Measurements from ENCODE around the gene CDCP2.

DNA sequence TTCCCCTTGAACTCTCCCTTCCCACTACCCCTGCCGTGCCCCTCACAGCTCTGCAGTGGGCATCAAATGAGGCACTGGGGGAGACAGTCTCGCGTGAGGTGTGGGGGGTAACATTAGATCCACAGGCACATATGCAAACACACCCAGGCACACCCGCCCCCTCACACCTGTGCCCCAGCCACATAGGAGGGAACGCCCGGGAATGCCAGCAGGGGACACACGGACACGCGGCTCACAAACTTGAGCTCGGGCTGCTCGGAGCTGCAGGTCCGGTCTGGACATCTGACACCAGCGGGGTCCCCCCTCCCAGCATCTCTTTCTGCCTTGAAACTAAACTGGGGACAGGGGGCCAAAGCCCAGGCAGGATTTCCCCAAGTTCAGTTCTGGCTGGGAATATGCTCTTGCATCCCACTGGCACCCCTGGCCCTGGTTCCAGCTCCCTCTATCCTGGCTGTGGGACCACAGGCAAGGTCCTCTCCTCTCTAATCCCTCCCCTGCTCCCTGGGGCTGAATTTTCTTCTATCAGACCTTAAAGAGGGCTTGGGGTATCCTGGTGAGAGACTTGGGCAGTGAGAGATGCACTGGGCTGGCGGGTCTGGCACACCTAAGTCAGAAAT, 30.6 kb downstream of the CDCP2 start:
- TF ChIP-seq EZH2 (IDR thresholded peaks at IDR 0.05), result no peak
- TF ChIP-seq POLR2AphosphoS5 (IDR thresholded peaks at IDR 0.05; ENCODE audit: borderline replicate concordance, low read depth, low read length), result no peak
